Panc1 (cell line): ENCODE results near the gene HRH3. TPM values are rescaled to one million over a fixed set of nuclear protein-coding genes. Genes with fewer than 3 reads are reported as not detected.

Experiments
- ATAC-seq: fragments of 200-7000 bp; cut with Tn5 transposase; 2 replicates; pipeline ENCODE4 v1.9.1; 2020; ENCODE audit warnings: mild to moderate bottlenecking, moderate library complexity
- BruUV-seq: library from RNA; stranded (reverse); fragments of 400-500 nt; replicated peaks from 2 replicates; lab custom pipeline; 2021; lab: Mats Ljungman, UMichigan
- CTCF ChIA-PET: fragments of 300-600 bp; sonication (Branson Sonifier 250); formaldehyde crosslinking; loops from one replicate; lab custom pipeline; 2022; ENCODE audit warnings: antibody characterized with exemption; lab: Charles Lee
- POLR2A ChIA-PET: fragments of 300-600 bp; sonication (Branson Sonifier 250); formaldehyde crosslinking; loops from one replicate; lab custom pipeline; 2022; ENCODE audit warnings: antibody characterized with exemption; lab: Charles Lee
- DNase-seq: peaks from one replicate; pipeline ENCODE4 v3.0.0-alpha.2; 2010; ENCODE audit warnings: low read depth, low spot score
- H3K27ac ChIP-seq: 2 replicates; pipeline ENCODE4 v1.5.1; 2011; ENCODE audit warnings: mild to moderate bottlenecking, low read length, inconsistent platforms
- H3K27me3 ChIP-seq: fragments of 200-500 bp; sonication (Bioruptor generic); 2 replicates; pipeline ENCODE4 v1.6.0; 2014; ENCODE audit warnings: low read length, inconsistent platforms; ENCODE audit not compliant: control insufficient read depth, insufficient read depth
- H3K36me3 ChIP-seq: fragments of 200-500 bp; sonication (Bioruptor generic); 2 replicates; pipeline ENCODE4 v1.5.1; 2014; ENCODE audit warnings: inconsistent platforms, mild to moderate bottlenecking, low read length, moderate library complexity; ENCODE audit not compliant: control insufficient read depth, insufficient read depth
- H3K4me1 ChIP-seq: 2 replicates; pipeline ENCODE4 v1.5.1; 2011; ENCODE audit warnings: inconsistent platforms, mild to moderate bottlenecking, low read length, moderate library complexity; ENCODE audit not compliant: control insufficient read depth, insufficient read depth
- H3K4me3 ChIP-seq, 2 experiments: 2 replicates each; pipeline ENCODE4 v1.5.1; 2011 to 2012; ENCODE audit warnings: low read depth in 2 of 2, low read length in 2 of 2, mild to moderate bottlenecking in 2 of 2, inconsistent platforms in 1 of 2, moderate library complexity in 1 of 2
- H3K9me3 ChIP-seq: fragments of 200-500 bp; sonication (Bioruptor generic); 2 replicates; pipeline ENCODE4 v1.5.1; 2014; ENCODE audit warnings: low read depth, mild to moderate bottlenecking, inconsistent platforms, low read length, moderate library complexity; ENCODE audit not compliant: control insufficient read depth, insufficient read depth
- CTCF ChIP-seq: fragments of 450-650 bp; IDR thresholded peaks from 2 replicates; pipeline ENCODE4 v1.5.1; 2017; ENCODE audit warnings: mild to moderate bottlenecking
- SIN3A ChIP-seq: IDR thresholded peaks from 2 replicates; pipeline ENCODE4 v1.6.1; 2012; ENCODE audit warnings: low read depth, mild to moderate bottlenecking, low read length, moderate library complexity, borderline replicate concordance; ENCODE audit not compliant: insufficient read depth
- in situ Hi-C: cut with HindIII; loops from 2 replicates; pipeline ENCODE4 v1.10.0; 2016; ENCODE audit warnings: low sequenced_read_pairs, low pct_unique_long_range_greater_than_20kb
- intact Hi-C: fragments of 100-400 bp; cut with micrococcal nuclease; formaldehyde crosslinking; loops from one replicate; pipeline ENCODE4 v1.10.0; 2022; ENCODE audit not compliant: unreplicated experiment
- total RNA-seq: library from RNA; stranded (reverse); gene quantifications from one replicate; pipeline ENCODE4 v1.2.1, GENCODE V29; 2021; ENCODE audit not compliant: unreplicated experiment
- TF ChIP-seq, protein P1 (sequence below), 2 experiments: IDR thresholded peaks; 2 replicates each; pipeline ENCODE4 v1.6.1; 2011 to 2012; ENCODE audit warnings: low read depth in 2 of 2, control low read depth in 1 of 2, low read length in 1 of 2, mild to moderate bottlenecking in 1 of 2, moderate library complexity in 1 of 2; ENCODE audit not compliant: insufficient read depth in 1 of 2

Gene HRH3
- total RNA-seq, 1 experiment from 2014 or later, result 0.10 TPM

DNA sequence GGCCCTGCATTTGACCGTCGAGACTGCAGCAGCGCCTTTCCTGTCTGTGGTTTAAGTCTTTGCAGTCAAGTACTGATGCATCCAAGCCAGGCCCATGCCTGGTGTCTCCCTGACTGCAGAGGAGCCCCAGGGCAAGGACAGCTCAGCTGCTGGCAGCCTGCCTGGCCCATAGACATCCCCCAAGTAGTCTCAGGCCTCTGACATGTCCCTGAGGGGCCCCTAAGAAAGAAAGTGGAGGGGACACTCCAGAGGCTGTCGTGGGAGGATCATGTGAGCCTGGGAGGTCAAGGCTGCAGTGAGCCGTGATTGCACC is 18.0 kb downstream of the HRH3 start:
- no peaks in the 10 kb centered on the region for H3K9me3 ChIP-seq
- no peaks in the 10 kb centered on the region for H3K27me3 ChIP-seq
- no peaks in the 10 kb centered on the region for H3K4me1 ChIP-seq
- peaks cover 8% of the 10 kb centered on the region for H3K36me3 ChIP-seq
- no peak for TF ChIP-seq CTCF
- TF ChIP-seq, protein P1, sequence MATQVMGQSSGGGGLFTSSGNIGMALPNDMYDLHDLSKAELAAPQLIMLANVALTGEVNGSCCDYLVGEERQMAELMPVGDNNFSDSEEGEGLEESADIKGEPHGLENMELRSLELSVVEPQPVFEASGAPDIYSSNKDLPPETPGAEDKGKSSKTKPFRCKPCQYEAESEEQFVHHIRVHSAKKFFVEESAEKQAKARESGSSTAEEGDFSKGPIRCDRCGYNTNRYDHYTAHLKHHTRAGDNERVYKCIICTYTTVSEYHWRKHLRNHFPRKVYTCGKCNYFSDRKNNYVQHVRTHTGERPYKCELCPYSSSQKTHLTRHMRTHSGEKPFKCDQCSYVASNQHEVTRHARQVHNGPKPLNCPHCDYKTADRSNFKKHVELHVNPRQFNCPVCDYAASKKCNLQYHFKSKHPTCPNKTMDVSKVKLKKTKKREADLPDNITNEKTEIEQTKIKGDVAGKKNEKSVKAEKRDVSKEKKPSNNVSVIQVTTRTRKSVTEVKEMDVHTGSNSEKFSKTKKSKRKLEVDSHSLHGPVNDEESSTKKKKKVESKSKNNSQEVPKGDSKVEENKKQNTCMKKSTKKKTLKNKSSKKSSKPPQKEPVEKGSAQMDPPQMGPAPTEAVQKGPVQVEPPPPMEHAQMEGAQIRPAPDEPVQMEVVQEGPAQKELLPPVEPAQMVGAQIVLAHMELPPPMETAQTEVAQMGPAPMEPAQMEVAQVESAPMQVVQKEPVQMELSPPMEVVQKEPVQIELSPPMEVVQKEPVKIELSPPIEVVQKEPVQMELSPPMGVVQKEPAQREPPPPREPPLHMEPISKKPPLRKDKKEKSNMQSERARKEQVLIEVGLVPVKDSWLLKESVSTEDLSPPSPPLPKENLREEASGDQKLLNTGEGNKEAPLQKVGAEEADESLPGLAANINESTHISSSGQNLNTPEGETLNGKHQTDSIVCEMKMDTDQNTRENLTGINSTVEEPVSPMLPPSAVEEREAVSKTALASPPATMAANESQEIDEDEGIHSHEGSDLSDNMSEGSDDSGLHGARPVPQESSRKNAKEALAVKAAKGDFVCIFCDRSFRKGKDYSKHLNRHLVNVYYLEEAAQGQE (IDR thresholded peaks at IDR 0.05; ENCODE audit: insufficient read depth in 1 of 2, low read depth in 2 of 2, low read length in 1 of 2), result no peak
- ATAC-seq (no peak), DNase-seq (no peak)
- H3K27ac ChIP-seq, result no peak overlapping the region
- in situ Hi-C loops, result no loop called here
- no TSS peak for BruUV-seq
- POLR2A ChIA-PET, result no interaction called here
- CTCF ChIA-PET, result no interaction called here
- H3K4me3 ChIP-seq, result no peak overlapping the region
- intact Hi-C loops, result no loop called here

- ChIA-PET POLR2A (no interaction called here), CTCF (no interaction called here)
- intact Hi-C loops, result no loop called here
- TF ChIP-seq, protein P1 (IDR thresholded peaks at IDR 0.05; ENCODE audit: insufficient read depth in 1 of 2, low read depth in 2 of 2, low read length in 1 of 2), result no peak
- TF ChIP-seq CTCF (no peak), SIN3A (no peak)
- in situ Hi-C loops, result no loop called here
- no peak for DNase-seq
- Histone ChIP-seq H3K9me3 (no peaks in the 10 kb centered on the region), H3K4me1 (no peaks in the 10 kb centered on the region), H3K36me3 (peaks cover 8% of the 10 kb centered on the region), H3K27me3 (no peaks in the 10 kb centered on the region), H3K4me3 (no peak overlapping the region), H3K27ac (no peak overlapping the region)
- no peak for ATAC-seq
- no TSS peak for BruUV-seq
Observed at GRCh38 chr20:62201173-62202082, 18.6 kb downstream of the HRH3 start.
